ENCODE results near the gene GPR12. TPM values are rescaled to one million over a fixed set of nuclear protein-coding genes. Genes with fewer than 3 reads are reported as not detected.

The GPR12 gene
- total RNA-seq, 1 donor from 2014 or later: not detected

GRCh38 chr13:26749285-26749684, 11.3 kb downstream of the GPR12 start:
- no peaks in the 10 kb centered on the region for H3K4me1 ChIP-seq
- no peak for DNase-seq (ENCODE audit: extremely low spot score in 2 of 2)
- no peak overlapping the region for H3K4me3 ChIP-seq
- H3K36me3 ChIP-seq: no peaks in the 10 kb centered on the region
- TF ChIP-seq POLR2AphosphoS5 (IDR thresholded peaks at IDR 0.05; ENCODE audit: insufficient read depth in 1 of 2, low read depth in 1 of 2): no peak
- no peak for TF ChIP-seq POLR2A (IDR thresholded peaks at IDR 0.05)
- TF ChIP-seq CTCF (IDR thresholded peaks at IDR 0.05): no peak
- no peaks in the 10 kb centered on the region for H3K9me3 ChIP-seq
- intact Hi-C loops (cut with DNase I): no loop called here
- no peak overlapping the region for H3K27ac ChIP-seq
- no peaks in the 10 kb centered on the region for H3K27me3 ChIP-seq

GRCh38 chr13:26747706-26748105, 12.9 kb downstream of the GPR12 start:
- intact Hi-C loops (cut with DNase I): no loop called here
- Histone ChIP-seq H3K27ac (no peak overlapping the region), H3K9me3 (no peaks in the 10 kb centered on the region), H3K4me1 (no peaks in the 10 kb centered on the region), H3K36me3 (no peaks in the 10 kb centered on the region), H3K4me3 (no peak overlapping the region), H3K27me3 (no peaks in the 10 kb centered on the region)
- TF ChIP-seq CTCF (IDR thresholded peaks at IDR 0.05) (no peak), POLR2A (IDR thresholded peaks at IDR 0.05) (no peak)
- no peak for DNase-seq (ENCODE audit: extremely low spot score in 2 of 2)

GRCh38 chr13:26743971-26744370, 16.6 kb downstream of the GPR12 start:
- Histone ChIP-seq H3K9me3 (no peaks in the 10 kb centered on the region), H3K27me3 (no peaks in the 10 kb centered on the region), H3K4me1 (no peaks in the 10 kb centered on the region), H3K36me3 (no peaks in the 10 kb centered on the region), H3K4me3 (no peak overlapping the region), H3K27ac (no peak overlapping the region)
- DNase-seq (ENCODE audit: extremely low spot score in 2 of 2): no peak
- TF ChIP-seq CTCF (IDR thresholded peaks at IDR 0.05) (no peak), POLR2A (IDR thresholded peaks at IDR 0.05) (no peak)
- intact Hi-C loops (cut with DNase I): no loop called here

- H3K4me3 ChIP-seq: no peak overlapping the region
- no peaks in the 10 kb centered on the region for H3K36me3 ChIP-seq
- no peak for TF ChIP-seq CTCF (IDR thresholded peaks at IDR 0.05)
- no peak for TF ChIP-seq POLR2A (IDR thresholded peaks at IDR 0.05)
- TF ChIP-seq POLR2AphosphoS5 (IDR thresholded peaks at IDR 0.05; ENCODE audit: insufficient read depth in 1 of 2, low read depth in 1 of 2): no peak
- no peaks in the 10 kb centered on the region for H3K9me3 ChIP-seq
- no peaks in the 10 kb centered on the region for H3K27me3 ChIP-seq
- intact Hi-C loops (cut with DNase I): no loop called here
- H3K4me1 ChIP-seq: no peaks in the 10 kb centered on the region
- no peak overlapping the region for H3K27ac ChIP-seq
- DNase-seq (ENCODE audit: extremely low spot score in 2 of 2): no peak
Measured at GRCh38 chr13:26742691-26743358, 17.8 kb downstream of the GPR12 start.

- Histone ChIP-seq H3K36me3 (no peaks in the 10 kb centered on the region), H3K4me3 (no peak overlapping the region), H3K27me3 (no peaks in the 10 kb centered on the region), H3K27ac (no peak overlapping the region), H3K4me1 (no peaks in the 10 kb centered on the region), H3K9me3 (no peaks in the 10 kb centered on the region)
- DNase-seq (ENCODE audit: extremely low spot score in 2 of 2): no peak
- no peak for TF ChIP-seq POLR2A (IDR thresholded peaks at IDR 0.05)
- intact Hi-C loops (cut with DNase I): no loop called here
Measured at GRCh38 chr13:26735677-26736076, 24.9 kb downstream of the GPR12 start.

Data from vagina (tissue), 2 donors.